K562 (cell line): Measurements from ENCODE around the gene DGKZ. TPM values are rescaled to one million over a fixed set of nuclear protein-coding genes. Genes with fewer than 3 reads are reported as not detected.
A peak's percentile ranks its signal among the peaks of the same experiment; 100 is the strongest.

Experiments
- BCOR ChIP-seq: fragments of 450-650 bp; IDR thresholded peaks from 2 replicates; pipeline ENCODE4 v1.6.1; 2016
- BHLHE40 ChIP-seq: IDR thresholded peaks from 2 replicates; pipeline ENCODE4 v1.6.1; 2011; ENCODE audit warnings: low read length, improper control_type of control experiment
- FOS ChIP-seq: IDR thresholded peaks from 3 replicates; pipeline ENCODE4 v1.6.1; 2011; ENCODE audit not compliant: insufficient read length; ENCODE audit errors: extremely low read depth
- HIVEP1 ChIP-seq: fragments of 250-450 bp; sonication (Bioruptor Pico); IDR thresholded peaks from 2 replicates; pipeline ENCODE4 v1.4.0; 2020; ENCODE audit warnings: mild to moderate bottlenecking
- HNRNPL ChIP-seq: fragments of 200-400 bp; formaldehyde crosslinking; IDR thresholded peaks from 2 replicates; pipeline ENCODE4 v1.6.1; 2017; ENCODE audit warnings: low read depth, mild to moderate bottlenecking, low read length
- PCBP1 ChIP-seq: fragments of 200-400 bp; formaldehyde crosslinking; IDR thresholded peaks from 2 replicates; pipeline ENCODE4 v1.6.1; 2018; ENCODE audit warnings: mild to moderate bottlenecking, low read depth, low read length; ENCODE audit not compliant: poor library complexity, severe bottlenecking
- PHF8 ChIP-seq: fragments of 200-600 bp; sonication (generic); IDR thresholded peaks from 2 replicates; pipeline ENCODE4 v1.6.1; 2012; ENCODE audit warnings: mixed run types, mild to moderate bottlenecking, inconsistent platforms, low read length, moderate library complexity, borderline replicate concordance
- RBFOX2 ChIP-seq: fragments of 200-400 bp; formaldehyde crosslinking; IDR thresholded peaks from 2 replicates; pipeline ENCODE4 v1.6.1; 2017; ENCODE audit warnings: low read depth, mild to moderate bottlenecking, low read length, moderate library complexity
- SAP30 ChIP-seq: fragments of 200-600 bp; sonication (generic); IDR thresholded peaks from 2 replicates; pipeline ENCODE4 v1.6.1; 2012; ENCODE audit warnings: borderline replicate concordance, low read depth, mild to moderate bottlenecking, moderate library complexity, low read length, control low read depth, inconsistent platforms; ENCODE audit not compliant: insufficient read depth, poor library complexity, severe bottlenecking
- SETDB1 ChIP-seq: IDR thresholded peaks from one replicate; pipeline ENCODE4 v1.6.1; 2012; ENCODE audit warnings: low read length, control low read depth, inconsistent platforms
- SMAD4 ChIP-seq: fragments of 250-450 bp; sonication (Bioruptor Pico); conservative IDR thresholded peaks from 2 replicates; pipeline ENCODE4 v1.8.0; 2021; ENCODE audit warnings: inconsistent platforms, mild to moderate bottlenecking, moderate library complexity
- SMARCE1 ChIP-seq: fragments of 450-650 bp; IDR thresholded peaks from 2 replicates; pipeline ENCODE4 v1.7.1; 2016; ENCODE audit warnings: mild to moderate bottlenecking
- ZNF121 ChIP-seq: sonication (generic); formaldehyde crosslinking; conservative IDR thresholded peaks from 2 replicates; pipeline ENCODE4 v1.8.0; 2022; ENCODE audit warnings: missing genetic modification reagents
- ZZZ3 ChIP-seq: fragments of 450-650 bp; IDR thresholded peaks from 2 replicates; pipeline ENCODE4 v1.6.1; 2016; ENCODE audit warnings: antibody characterized with exemption, mild to moderate bottlenecking, moderate library complexity
- polyA plus RNA-seq, 8 experiments: library from polyadenylated mRNA; depleted of rRNA in 4 of 8; stranded (reverse) in 5 of 8; unstranded in 3 of 8; fragments of >200 nt; fragmentation: Nextera tagmentation in 2 of 8; fragmentation: Illumina TruSeq in 1 of 8; extraction: Ambion mirVana in 2 of 8; extraction: Trizol in 1 of 8; gene quantifications; 2 replicates each; pipeline versions ENCODE4 v1.2.1 to v1.2.3, GENCODE V29; 2011 to 2014; ENCODE audit warnings: inconsistent platforms in 1 of 8, missing spikeins in 1 of 8
- total RNA-seq, 7 experiments: library from RNA; depleted of rRNA in 6 of 7; stranded (reverse); fragments of >200 nt in 6 of 7; fragmentation: Illumina TruSeq in 2 of 7; extraction: Trizol in 2 of 7; gene quantifications; 2 replicates each; pipeline versions ENCODE4 v1.2.1 to v1.2.3, GENCODE V29; 2011 to 2021; ENCODE audit warnings: low replicate concordance in 1 of 7
- TF ChIP-seq, protein P1 (sequence below), 2 experiments: IDR thresholded peaks; 2 replicates each; pipeline ENCODE4 v1.6.1; 2012; ENCODE audit warnings: improper control_type of control experiment in 2 of 2, low read depth in 2 of 2, low read length in 2 of 2, borderline replicate concordance in 1 of 2
- TF ChIP-seq, protein P2 (sequence below): fragments of 450-650 bp; IDR thresholded peaks from 2 replicates; pipeline ENCODE4 v1.6.1; 2017; ENCODE audit warnings: antibody characterized with exemption, mild to moderate bottlenecking
- TF ChIP-seq, protein P3 (sequence below): sonication (generic); formaldehyde crosslinking; IDR thresholded peaks from 2 replicates; pipeline ENCODE4 v1.9.0; 2022; ENCODE audit warnings: mild to moderate bottlenecking, missing genetic modification reagents
- TF ChIP-seq, protein P4 (sequence below): fragments of 250-450 bp; sonication (Bioruptor Pico); IDR thresholded peaks from 2 replicates; pipeline ENCODE4 v1.9.0; 2021; ENCODE audit warnings: mild to moderate bottlenecking, inconsistent platforms

The DGKZ gene
- total and polyA plus RNA-seq, 9 of the 15 experiments (the other 6 are each of a cell fraction or from before 2014, with no cell fraction given) = 0.51 to 100 (median 44.2) TPM

DNA sequence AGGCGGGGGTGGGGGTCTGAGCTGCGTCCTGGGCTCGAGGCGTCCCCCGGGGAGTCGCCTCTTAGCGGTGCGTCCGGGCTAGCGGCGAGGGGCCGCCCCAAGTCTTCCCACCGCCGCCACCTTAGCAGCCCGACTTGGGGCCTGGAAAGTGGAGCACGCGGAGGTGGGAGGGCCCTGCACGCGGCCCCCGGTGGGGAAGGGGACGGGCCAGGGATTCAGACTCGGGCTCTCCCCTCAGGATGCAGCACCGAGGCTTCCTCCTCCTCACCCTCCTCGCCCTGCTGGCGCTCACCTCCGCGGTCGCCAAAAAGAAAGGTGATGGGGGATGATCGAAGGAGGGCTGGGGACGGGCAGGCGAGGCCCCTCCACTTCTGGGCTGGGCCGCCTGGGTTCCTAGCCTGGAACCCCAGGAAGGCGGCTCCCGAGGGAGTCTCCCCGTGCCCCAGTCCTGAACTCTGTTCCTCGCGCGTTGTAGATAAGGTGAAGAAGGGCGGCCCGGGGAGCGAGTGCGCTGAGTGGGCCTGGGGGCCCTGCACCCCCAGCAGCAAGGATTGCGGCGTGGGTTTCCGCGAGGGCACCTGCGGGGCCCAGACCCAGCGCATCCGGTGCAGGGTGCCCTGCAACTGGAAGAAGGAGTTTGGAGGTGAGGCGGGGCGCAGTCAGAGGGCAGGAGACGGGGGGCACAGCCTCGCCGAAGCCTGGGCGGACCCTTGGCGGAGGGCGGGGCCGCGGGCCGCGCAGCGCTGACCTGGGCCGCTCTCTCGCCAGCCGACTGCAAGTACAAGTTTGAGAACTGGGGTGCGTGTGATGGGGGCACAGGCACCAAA, 34.8 kb downstream of the DGKZ start (continued):
- TF ChIP-seq, protein P1, sequence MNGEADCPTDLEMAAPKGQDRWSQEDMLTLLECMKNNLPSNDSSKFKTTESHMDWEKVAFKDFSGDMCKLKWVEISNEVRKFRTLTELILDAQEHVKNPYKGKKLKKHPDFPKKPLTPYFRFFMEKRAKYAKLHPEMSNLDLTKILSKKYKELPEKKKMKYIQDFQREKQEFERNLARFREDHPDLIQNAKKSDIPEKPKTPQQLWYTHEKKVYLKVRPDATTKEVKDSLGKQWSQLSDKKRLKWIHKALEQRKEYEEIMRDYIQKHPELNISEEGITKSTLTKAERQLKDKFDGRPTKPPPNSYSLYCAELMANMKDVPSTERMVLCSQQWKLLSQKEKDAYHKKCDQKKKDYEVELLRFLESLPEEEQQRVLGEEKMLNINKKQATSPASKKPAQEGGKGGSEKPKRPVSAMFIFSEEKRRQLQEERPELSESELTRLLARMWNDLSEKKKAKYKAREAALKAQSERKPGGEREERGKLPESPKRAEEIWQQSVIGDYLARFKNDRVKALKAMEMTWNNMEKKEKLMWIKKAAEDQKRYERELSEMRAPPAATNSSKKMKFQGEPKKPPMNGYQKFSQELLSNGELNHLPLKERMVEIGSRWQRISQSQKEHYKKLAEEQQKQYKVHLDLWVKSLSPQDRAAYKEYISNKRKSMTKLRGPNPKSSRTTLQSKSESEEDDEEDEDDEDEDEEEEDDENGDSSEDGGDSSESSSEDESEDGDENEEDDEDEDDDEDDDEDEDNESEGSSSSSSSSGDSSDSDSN (IDR thresholded peaks at IDR 0.05; ENCODE audit: borderline replicate concordance in 1 of 2, low read depth in 2 of 2, low read length in 2 of 2) = 0 out of 4 replicates have a peak, but pooled peaks have one; percentile 31 to 38
- TF ChIP-seq PCBP1 (peak; percentile 29), SMAD4 (CRISPR knock-in tag) (0 out of 2 replicates have a peak, but pooled peaks have one; percentile 38), BHLHE40 (no peak), ZZZ3 (no peak), FOS (no peak), SETDB1 (no peak), BCOR (peak; percentile 21; the same call in 1 of the 2 replicates), HNRNPL (peak; percentile 69; the same call in 1 of the 2 replicates), ZNF121 (CRISPR knock-in tag) (no peak), RBFOX2 (peak; percentile 75; the same call in 1 of the 2 replicates), PHF8 (peak; percentile 41; the same call in 1 of the 2 replicates), SMARCE1 (peak; percentile 47; the same call in 1 of the 2 replicates), SAP30 (peak; percentile 27), HIVEP1 (CRISPR knock-in tag) (no peak)
- TF ChIP-seq, protein P2, sequence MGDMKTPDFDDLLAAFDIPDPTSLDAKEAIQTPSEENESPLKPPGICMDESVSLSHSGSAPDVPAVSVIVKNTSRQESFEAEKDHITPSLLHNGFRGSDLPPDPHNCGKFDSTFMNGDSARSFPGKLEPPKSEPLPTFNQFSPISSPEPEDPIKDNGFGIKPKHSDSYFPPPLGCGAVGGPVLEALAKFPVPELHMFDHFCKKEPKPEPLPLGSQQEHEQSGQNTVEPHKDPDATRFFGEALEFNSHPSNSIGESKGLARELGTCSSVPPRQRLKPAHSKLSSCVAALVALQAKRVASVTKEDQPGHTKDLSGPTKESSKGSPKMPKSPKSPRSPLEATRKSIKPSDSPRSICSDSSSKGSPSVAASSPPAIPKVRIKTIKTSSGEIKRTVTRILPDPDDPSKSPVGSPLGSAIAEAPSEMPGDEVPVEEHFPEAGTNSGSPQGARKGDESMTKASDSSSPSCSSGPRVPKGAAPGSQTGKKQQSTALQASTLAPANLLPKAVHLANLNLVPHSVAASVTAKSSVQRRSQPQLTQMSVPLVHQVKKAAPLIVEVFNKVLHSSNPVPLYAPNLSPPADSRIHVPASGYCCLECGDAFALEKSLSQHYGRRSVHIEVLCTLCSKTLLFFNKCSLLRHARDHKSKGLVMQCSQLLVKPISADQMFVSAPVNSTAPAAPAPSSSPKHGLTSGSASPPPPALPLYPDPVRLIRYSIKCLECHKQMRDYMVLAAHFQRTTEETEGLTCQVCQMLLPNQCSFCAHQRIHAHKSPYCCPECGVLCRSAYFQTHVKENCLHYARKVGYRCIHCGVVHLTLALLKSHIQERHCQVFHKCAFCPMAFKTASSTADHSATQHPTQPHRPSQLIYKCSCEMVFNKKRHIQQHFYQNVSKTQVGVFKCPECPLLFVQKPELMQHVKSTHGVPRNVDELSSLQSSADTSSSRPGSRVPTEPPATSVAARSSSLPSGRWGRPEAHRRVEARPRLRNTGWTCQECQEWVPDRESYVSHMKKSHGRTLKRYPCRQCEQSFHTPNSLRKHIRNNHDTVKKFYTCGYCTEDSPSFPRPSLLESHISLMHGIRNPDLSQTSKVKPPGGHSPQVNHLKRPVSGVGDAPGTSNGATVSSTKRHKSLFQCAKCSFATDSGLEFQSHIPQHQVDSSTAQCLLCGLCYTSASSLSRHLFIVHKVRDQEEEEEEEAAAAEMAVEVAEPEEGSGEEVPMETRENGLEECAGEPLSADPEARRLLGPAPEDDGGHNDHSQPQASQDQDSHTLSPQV = 0 out of 2 replicates have a peak, but pooled peaks have one; percentile 38
- TF ChIP-seq, protein P3, sequence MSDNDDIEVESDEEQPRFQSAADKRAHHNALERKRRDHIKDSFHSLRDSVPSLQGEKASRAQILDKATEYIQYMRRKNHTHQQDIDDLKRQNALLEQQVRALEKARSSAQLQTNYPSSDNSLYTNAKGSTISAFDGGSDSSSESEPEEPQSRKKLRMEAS (CRISPR knock-in tag) = peak; percentile 75
- TF ChIP-seq, protein P4, sequence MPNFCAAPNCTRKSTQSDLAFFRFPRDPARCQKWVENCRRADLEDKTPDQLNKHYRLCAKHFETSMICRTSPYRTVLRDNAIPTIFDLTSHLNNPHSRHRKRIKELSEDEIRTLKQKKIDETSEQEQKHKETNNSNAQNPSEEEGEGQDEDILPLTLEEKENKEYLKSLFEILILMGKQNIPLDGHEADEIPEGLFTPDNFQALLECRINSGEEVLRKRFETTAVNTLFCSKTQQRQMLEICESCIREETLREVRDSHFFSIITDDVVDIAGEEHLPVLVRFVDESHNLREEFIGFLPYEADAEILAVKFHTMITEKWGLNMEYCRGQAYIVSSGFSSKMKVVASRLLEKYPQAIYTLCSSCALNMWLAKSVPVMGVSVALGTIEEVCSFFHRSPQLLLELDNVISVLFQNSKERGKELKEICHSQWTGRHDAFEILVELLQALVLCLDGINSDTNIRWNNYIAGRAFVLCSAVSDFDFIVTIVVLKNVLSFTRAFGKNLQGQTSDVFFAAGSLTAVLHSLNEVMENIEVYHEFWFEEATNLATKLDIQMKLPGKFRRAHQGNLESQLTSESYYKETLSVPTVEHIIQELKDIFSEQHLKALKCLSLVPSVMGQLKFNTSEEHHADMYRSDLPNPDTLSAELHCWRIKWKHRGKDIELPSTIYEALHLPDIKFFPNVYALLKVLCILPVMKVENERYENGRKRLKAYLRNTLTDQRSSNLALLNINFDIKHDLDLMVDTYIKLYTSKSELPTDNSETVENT (CRISPR knock-in tag) = peak; percentile 66; the same call in 1 of the 2 replicates
